ENCODE data around the gene SCAI.

GRCh38 chr9:125049212-125050049 lies 93.9 kb downstream of the SCAI start:
- TF ChIP-seq EP300 (IDR thresholded peaks at IDR 0.05; ENCODE audit: borderline replicate concordance) (no peak), REST (IDR thresholded peaks at IDR 0.05; ENCODE audit: low read depth) (no peak), EGR1 (IDR thresholded peaks at IDR 0.05) (no peak), MAX (IDR thresholded peaks at IDR 0.05) (no peak), TAF1 (IDR thresholded peaks at IDR 0.05; ENCODE audit: low read depth) (no peak), RAD21 (IDR thresholded peaks at IDR 0.05; ENCODE audit: low read depth) (no peak), ZBTB7A (IDR thresholded peaks at IDR 0.05; ENCODE audit: low read depth) (no peak), CREB1 (IDR thresholded peaks at IDR 0.05; ENCODE audit: low read depth) (no peak)

Measured in Ishikawa (cell line).